ENCODE results near the gene ZSWIM6.

The ZSWIM6 gene

GRCh38 chr5:61286446-61287132, 45.5 kb upstream of the ZSWIM6 start:
- no peaks in the 10 kb centered on the region for H3K36me3 ChIP-seq (replicated peaks; ENCODE audit: insufficient read depth, low read length)
- H3K27me3 ChIP-seq (replicated peaks; ENCODE audit: insufficient read depth, low read length) = no peaks in the 10 kb centered on the region
- H3K4me2 ChIP-seq (ENCODE audit: low read depth, low read length) = no peak overlapping the region
- no peaks in the 10 kb centered on the region for H4K20me1 ChIP-seq (ENCODE audit: insufficient read depth, low read length)
- no peak overlapping the region for H3K4me3 ChIP-seq (ENCODE audit: low read length)
- no peaks in the 10 kb centered on the region for H3K9me3 ChIP-seq (replicated peaks; ENCODE audit: insufficient read depth, low read length)
- no peaks in the 10 kb centered on the region for H3K79me2 ChIP-seq (ENCODE audit: low read length)
- TF ChIP-seq EZH2 (optimal IDR thresholded peaks at IDR 0.05; ENCODE audit: low read depth, low read length) = no peak
- no peak for TF ChIP-seq EZH2phosphoT487 (IDR thresholded peaks at IDR 0.05; ENCODE audit: low read length)
- TF ChIP-seq, protein P1, sequence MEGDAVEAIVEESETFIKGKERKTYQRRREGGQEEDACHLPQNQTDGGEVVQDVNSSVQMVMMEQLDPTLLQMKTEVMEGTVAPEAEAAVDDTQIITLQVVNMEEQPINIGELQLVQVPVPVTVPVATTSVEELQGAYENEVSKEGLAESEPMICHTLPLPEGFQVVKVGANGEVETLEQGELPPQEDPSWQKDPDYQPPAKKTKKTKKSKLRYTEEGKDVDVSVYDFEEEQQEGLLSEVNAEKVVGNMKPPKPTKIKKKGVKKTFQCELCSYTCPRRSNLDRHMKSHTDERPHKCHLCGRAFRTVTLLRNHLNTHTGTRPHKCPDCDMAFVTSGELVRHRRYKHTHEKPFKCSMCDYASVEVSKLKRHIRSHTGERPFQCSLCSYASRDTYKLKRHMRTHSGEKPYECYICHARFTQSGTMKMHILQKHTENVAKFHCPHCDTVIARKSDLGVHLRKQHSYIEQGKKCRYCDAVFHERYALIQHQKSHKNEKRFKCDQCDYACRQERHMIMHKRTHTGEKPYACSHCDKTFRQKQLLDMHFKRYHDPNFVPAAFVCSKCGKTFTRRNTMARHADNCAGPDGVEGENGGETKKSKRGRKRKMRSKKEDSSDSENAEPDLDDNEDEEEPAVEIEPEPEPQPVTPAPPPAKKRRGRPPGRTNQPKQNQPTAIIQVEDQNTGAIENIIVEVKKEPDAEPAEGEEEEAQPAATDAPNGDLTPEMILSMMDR (IDR thresholded peaks at IDR 0.05; ENCODE audit: low read length) = no peak
- no peak for DNase-seq
- H2AFZ ChIP-seq (ENCODE audit: low read length) = no peak overlapping the region
- no peaks in the 10 kb centered on the region for H3F3A ChIP-seq (ENCODE audit: insufficient read depth, low read length)
- H3K27ac ChIP-seq (ENCODE audit: low read length) = no peak overlapping the region
- H3K9ac ChIP-seq (ENCODE audit: low read length) = no peak overlapping the region
- H3K9me2 ChIP-seq (replicated peaks; ENCODE audit: insufficient read depth, low read length) = no peaks in the 10 kb centered on the region
- no peaks in the 10 kb centered on the region for H3K4me1 ChIP-seq (ENCODE audit: low read length)

DNA sequence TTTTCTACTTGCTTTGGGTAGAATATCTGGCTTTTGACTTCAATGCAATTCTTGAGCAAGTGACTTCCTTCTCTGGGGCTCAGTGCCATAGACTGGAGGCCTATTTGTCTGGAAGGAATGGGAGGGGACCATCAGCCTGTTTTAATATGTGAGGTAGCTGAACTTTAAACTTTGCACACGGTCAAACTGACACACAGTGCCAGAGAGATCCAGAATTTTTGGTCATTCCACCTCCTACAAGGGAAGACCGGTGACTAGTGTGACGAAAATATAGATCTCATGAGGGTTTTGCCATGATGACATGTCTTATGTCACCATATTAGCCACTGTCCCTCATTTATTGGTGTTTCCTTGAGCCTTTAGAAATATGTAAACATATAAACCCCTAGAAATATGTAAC, 44.6 kb upstream of the ZSWIM6 start:
- H3K9me3 ChIP-seq (replicated peaks; ENCODE audit: insufficient read depth, low read length) = no peaks in the 10 kb centered on the region
- no peak for TF ChIP-seq EZH2phosphoT487 (IDR thresholded peaks at IDR 0.05; ENCODE audit: low read length)
- TF ChIP-seq, protein P1 (IDR thresholded peaks at IDR 0.05; ENCODE audit: low read length) = no peak
- TF ChIP-seq EZH2 (optimal IDR thresholded peaks at IDR 0.05; ENCODE audit: low read depth, low read length) = no peak
- no peaks in the 10 kb centered on the region for H3K36me3 ChIP-seq (replicated peaks; ENCODE audit: insufficient read depth, low read length)
- H3K27ac ChIP-seq (ENCODE audit: low read length) = no peak overlapping the region
- H3F3A ChIP-seq (ENCODE audit: insufficient read depth, low read length) = no peaks in the 10 kb centered on the region
- DNase-seq = no peak
- no peaks in the 10 kb centered on the region for H3K27me3 ChIP-seq (replicated peaks; ENCODE audit: insufficient read depth, low read length)
- H3K4me3 ChIP-seq (ENCODE audit: low read length) = no peak overlapping the region
- no peaks in the 10 kb centered on the region for H3K9me2 ChIP-seq (replicated peaks; ENCODE audit: insufficient read depth, low read length)
- no peak overlapping the region for H2AFZ ChIP-seq (ENCODE audit: low read length)
- H3K4me2 ChIP-seq (ENCODE audit: low read depth, low read length) = no peak overlapping the region
- no peaks in the 10 kb centered on the region for H3K4me1 ChIP-seq (ENCODE audit: low read length)
- H3K79me2 ChIP-seq (ENCODE audit: low read length) = no peaks in the 10 kb centered on the region
- H3K9ac ChIP-seq (ENCODE audit: low read length) = no peak overlapping the region
- H4K20me1 ChIP-seq (ENCODE audit: insufficient read depth, low read length) = no peaks in the 10 kb centered on the region

GRCh38 chr5:61289241-61289640, 42.8 kb upstream of the ZSWIM6 start:
- H4K20me1 ChIP-seq (ENCODE audit: insufficient read depth, low read length) = no peaks in the 10 kb centered on the region
- H3K9me2 ChIP-seq (replicated peaks; ENCODE audit: insufficient read depth, low read length) = no peaks in the 10 kb centered on the region
- DNase-seq = no peak
- H3K9me3 ChIP-seq (replicated peaks; ENCODE audit: insufficient read depth, low read length) = no peaks in the 10 kb centered on the region
- no peaks in the 10 kb centered on the region for H3K27me3 ChIP-seq (replicated peaks; ENCODE audit: insufficient read depth, low read length)
- H3K4me2 ChIP-seq (ENCODE audit: low read depth, low read length) = no peak overlapping the region
- no peak overlapping the region for H3K9ac ChIP-seq (ENCODE audit: low read length)
- H3K79me2 ChIP-seq (ENCODE audit: low read length) = no peaks in the 10 kb centered on the region
- H3K4me1 ChIP-seq (ENCODE audit: low read length) = no peaks in the 10 kb centered on the region
- no peak overlapping the region for H3K4me3 ChIP-seq (ENCODE audit: low read length)
- TF ChIP-seq EZH2 (optimal IDR thresholded peaks at IDR 0.05; ENCODE audit: low read depth, low read length) = no peak
- no peak for TF ChIP-seq EZH2phosphoT487 (IDR thresholded peaks at IDR 0.05; ENCODE audit: low read length)
- TF ChIP-seq, protein P1 (IDR thresholded peaks at IDR 0.05; ENCODE audit: low read length) = no peak
- no peak overlapping the region for H3K27ac ChIP-seq (ENCODE audit: low read length)
- no peaks in the 10 kb centered on the region for H3K36me3 ChIP-seq (replicated peaks; ENCODE audit: insufficient read depth, low read length)
- H2AFZ ChIP-seq (ENCODE audit: low read length) = no peak overlapping the region
- no peaks in the 10 kb centered on the region for H3F3A ChIP-seq (ENCODE audit: insufficient read depth, low read length)
